Activated naive CD4-positive, alpha-beta T cell treated with Interleukin-2 at 50 U/mL for 16 hours (primary cell): ENCODE measurements around the gene PTPRN2.

Source experiments
- DNase-seq: peaks from one replicate; pipeline ENCODE4 v3.0.0-alpha.2; 2020

PTPRN2 gene

DNA sequence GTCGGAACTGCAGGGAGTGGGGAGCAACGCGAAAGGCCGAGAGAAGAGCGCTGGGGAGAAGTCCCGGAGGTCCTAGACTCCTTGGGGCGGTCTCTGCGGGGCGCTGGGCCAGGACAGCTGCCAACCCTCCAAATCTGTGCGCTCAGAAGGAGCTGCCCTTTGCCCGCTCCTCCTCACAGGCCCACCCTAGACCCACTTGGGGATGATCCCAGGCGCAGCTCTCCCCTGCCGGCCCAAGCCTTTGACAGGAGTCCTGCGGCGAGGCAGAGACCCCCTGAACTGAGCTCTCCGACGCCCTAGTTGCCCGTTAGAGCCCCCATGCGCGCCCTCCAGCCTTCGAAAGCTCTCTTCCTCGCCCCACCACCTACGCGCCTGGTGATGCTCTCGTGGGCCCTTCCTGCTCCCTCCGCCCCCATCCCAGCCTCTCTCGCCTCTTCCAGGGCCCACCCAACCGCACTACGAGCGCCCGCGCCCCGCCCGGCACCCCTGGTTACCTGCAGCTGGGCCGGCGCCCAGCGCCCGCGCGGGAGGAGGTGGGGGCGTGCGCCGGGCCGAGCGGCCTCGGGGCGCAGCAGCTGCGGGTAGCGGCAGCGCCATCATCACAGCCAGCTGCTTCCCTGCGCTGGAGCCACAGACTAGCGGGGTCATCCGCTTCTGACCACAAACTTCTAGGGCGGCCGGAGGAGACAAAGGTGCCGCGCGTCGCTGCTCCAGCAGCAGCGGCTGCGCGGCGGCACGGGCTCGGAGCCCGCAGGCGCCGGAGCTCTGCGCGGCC lies 897.4 kb downstream of the PTPRN2 start:
- no peak for DNase-seq

DNA sequence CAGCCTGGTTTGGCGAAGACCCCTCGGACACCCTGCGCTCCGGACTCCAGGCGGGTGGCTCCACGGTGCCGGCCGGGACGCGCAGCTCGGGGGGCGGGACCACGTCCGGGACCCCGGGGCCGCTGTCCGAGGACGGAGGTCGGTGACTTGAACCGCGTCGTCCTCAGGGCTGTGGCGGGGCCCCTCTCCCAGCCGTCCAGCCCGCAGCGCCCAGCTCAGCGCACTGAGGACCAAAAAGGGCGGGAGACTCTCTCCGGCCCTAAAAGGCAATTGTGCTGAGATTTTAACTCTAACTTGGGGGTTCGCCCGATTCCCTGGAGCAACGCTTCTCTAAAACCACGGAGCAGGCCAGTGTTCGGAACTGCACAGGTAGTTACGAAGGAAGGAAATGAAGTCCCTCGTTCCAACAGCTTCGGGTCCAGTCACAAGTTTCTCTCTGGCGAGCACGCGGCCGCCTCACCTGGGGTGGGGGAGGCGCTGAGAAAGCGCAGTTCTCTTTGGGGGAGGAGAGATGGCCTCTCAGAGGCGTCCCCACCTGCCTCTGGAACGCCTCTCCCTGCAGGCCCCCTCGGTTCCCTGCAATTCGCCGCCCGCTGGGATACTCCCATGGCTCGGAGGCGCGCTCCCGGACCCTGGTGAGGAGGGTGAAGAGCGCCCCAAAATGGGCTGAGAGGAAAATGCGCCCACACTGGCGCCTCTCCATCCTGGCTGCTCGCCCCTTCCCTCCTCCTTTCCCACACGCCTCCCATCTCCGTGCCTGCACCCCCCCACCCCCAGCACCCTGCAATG lies 898.2 kb downstream of the PTPRN2 start:
- no peak for DNase-seq

DNA sequence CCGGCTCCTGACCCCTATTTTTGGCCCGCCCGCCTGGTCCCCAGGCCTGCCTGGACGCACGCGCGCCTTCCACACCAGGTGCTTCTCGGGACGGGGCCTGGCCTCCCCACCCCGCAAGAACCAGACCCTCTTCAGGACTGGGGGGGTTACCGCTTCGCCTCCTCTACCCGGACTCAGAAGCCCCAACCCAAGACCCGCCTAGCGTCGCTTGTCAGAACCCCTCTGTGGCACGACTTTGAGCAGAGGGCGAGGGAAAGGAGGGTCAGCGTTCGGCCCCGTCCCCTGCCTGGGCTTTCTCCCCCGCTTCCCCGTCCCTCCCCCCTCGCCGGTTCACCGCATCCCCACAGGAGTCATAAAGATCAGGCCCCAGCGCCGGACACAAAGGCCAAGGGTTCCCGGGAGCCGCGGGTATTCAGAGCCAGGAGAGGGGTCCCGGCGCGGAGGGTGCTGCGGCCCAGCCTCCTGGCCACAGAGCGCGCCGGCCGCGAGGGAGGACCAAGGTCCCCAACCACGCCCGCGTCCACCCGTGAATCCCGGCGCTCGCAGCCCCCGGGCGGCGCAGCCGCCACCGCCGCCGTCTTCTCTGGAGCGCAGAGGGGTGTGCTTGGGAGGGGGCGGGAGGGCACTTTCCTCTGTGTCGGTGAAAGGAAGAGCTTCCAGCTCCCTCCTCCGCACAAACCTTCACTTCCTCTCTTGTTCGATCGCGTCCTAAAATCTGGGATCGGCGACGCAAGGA lies 898.9 kb downstream of the PTPRN2 start:
- DNase-seq: no peak

DNA sequence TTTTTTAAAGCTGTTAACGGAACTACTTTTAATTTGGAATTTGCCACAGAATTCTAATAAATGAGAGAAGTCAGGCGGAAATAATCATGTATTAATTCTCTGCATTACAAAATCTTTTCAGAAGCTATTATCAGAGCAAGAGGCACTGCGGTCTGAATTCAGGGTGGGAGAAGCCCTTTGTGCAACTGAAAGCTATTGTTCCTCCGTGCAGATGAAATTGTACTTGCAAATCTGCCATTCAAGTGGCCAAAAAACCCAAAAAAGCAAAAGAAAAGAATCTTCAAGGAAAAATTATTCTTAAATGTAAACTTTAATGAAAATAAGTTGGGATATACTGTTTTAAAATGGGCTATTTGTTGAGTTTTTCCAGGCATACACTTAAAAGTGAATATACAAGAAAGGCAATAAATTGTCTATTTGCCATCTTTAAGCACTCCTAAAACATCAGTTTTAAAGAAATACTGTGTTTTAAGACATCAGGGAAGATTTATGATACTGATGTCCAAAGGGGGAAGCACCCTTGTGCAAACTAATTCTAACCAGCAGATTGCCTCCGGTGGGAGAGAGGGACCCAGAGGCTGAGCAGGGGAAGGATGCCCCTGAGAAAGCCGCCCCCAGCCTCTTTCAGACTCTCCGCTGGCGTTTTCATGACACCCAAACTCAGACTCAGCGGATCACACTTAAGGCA lies 899.6 kb downstream of the PTPRN2 start:
- DNase-seq: no peak

DNA sequence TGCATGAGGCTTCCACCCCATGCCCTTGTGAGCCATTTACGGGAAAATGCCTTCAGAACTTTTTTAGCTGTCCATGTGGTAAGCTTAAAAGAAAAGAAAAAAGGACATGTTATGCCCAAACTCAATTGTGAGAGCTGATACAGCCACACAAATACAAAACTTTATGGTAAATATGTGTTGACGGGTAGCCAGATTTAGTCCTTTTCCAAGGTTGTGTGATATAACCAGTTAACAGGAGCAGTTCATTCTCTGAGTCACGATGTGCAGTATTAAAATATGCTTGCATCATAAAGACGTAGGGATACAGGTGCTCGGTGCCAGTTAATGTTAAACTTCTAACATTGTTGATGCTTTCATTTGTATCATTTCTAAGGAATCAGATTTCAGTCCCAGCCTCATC lies 900.5 kb downstream of the PTPRN2 start:
- DNase-seq: no peak

DNA sequence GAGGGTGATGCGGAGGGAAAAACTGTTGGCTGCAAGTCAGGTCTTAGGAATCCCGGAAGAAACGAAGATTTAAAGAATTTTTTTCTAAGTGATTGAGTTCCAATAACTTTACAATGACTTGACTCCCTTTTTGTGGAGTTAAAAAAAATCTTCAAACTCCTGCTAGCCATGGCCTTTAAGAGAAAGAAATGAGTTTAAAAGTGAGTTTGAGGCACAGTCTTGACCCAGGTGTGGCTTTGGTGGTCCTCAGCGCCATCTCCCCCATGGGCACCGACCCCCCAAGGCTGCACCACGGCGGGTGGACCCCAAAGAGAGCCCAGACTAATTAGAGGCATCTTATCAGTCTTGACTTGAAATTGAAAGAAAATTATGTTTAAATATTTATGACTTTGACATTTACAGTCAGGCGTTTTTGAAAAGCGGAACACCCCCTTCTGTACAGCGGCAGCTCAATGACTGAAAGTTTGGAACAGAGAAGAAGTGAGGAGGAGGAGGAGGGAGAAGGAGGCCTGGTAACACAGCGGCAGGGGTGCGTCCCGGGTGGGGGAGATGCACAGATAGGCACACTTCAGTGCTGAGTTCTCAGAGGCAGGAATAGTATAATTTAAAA lies 901.2 kb downstream of the PTPRN2 start:
- no peak for DNase-seq

DNA sequence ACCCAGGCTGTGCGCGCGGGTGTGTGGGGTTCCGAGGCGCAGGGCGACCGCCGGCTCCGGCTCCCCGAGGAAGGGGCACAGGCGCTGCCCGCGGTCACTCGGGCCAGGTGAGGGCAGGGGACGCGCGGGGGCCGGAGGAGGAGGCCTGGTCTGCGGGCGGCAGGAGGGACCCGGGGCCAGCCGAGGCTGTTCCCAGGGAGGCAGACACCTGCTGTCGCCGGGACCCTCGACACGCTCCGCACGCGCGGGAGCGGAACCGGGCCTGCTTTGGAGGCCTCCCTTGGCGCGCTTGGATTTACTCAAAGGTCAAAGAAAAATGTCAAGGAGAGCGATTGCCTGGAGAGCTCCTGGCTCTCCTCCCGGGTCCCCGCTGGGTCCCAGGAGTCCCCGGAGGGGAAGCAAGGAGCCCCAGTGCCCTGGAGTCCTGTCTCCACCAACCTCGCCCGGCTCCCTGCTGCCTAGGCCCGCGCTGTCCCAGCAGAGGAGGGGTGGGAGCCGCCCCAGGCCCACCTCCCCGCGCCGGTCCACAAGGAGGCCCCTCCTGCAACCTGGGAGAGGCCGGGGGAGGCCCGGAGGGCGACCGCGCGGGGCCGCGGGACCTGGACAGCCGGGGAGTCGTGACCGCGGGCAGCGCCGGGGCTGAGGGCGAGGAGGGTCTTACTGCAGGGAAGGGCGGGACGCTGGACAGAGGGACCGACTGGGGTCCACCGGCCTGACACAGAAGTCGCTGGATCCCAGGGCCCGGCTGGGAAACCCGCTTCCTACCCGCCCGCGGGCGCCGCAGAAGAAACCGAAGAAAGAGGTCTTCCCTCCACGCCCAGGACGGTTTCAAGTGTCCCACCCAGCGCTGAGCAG lies 902.0 kb downstream of the PTPRN2 start:
- no peak for DNase-seq

DNA sequence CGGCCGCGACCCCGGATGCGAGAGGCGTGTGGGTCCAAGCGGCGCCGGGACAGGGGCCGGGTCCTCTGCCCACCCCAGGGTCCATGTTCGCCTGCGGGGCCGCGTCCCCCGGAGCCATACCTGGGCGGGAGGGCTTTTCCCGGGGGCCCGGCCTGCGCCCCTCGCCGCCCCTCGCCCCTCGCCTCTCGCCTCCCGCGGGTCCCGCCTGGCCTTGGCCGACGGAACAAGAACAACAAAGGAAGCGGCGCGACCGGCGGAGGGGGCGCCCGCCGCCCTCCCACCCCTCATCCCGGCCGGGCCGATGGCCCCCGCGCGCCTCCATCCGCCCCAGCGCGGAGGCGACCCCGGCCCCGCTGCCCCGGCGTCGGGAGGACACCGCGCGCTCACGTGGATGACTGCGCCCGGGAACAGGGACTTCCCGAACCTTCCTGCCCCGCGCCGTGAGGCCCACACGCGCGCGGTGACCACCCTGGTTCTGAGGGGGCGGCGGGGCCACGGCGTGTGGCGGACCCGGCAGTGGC lies 902.7 kb downstream of the PTPRN2 start:
- DNase-seq: no peak

DNA sequence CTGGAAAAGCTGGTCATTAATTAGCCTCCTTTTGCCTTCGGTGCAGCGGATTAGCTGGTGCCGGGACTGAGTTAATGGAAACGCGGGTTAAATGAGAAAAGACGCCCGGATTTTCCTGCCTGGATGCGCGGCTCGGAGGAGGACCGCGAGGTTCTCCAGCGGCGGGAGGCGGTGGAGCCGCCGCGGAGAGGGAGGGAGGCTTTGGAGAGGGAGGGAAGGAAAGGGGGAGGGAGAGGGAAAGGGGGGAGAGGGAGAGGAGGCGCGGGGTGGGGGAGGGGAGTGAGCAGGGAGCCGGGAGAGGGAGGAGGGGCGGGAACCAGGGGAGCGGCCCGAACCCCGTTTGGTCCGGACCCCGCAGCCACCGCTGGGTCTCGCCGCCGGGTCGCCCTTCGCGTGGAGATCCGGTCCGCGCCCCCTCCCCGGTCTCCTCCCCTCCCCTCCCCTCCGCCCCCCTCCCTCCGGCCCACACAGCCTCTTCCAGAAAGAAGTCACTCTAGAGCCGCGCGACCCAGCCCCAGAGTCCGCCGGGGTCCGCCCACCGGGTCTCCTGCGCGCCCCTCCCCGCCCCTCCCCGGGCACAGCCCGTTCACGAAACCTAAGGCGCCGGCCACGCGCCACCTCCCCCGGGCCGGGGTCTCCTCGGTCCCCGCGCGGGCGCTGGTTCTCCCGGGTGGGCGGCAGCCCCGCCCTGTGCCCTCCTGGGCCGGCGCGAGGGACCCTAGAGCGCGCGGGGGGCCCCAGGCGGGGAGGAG lies 903.3 kb downstream of the PTPRN2 start:
- no peak for DNase-seq

DNA sequence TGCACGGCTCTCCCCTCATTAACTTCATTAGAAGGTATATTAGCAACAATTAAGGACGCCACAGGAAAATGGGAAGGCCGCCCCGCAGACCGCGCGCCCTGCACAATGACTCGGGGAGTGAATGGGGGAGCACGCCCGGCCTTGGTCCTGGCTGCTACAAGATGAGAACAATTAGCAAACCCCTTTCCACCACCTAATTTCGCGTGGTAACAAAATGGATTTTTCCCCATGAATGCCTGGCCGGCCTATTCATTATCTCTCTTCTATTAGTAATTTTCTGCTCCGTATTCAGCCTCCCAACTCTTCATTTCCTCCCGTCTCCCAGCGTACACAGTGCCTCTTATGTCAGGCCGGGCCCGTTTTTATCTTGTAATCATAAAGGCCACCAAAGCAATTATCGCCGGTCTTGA lies 903.9 kb downstream of the PTPRN2 start:
- no peak for DNase-seq

DNA sequence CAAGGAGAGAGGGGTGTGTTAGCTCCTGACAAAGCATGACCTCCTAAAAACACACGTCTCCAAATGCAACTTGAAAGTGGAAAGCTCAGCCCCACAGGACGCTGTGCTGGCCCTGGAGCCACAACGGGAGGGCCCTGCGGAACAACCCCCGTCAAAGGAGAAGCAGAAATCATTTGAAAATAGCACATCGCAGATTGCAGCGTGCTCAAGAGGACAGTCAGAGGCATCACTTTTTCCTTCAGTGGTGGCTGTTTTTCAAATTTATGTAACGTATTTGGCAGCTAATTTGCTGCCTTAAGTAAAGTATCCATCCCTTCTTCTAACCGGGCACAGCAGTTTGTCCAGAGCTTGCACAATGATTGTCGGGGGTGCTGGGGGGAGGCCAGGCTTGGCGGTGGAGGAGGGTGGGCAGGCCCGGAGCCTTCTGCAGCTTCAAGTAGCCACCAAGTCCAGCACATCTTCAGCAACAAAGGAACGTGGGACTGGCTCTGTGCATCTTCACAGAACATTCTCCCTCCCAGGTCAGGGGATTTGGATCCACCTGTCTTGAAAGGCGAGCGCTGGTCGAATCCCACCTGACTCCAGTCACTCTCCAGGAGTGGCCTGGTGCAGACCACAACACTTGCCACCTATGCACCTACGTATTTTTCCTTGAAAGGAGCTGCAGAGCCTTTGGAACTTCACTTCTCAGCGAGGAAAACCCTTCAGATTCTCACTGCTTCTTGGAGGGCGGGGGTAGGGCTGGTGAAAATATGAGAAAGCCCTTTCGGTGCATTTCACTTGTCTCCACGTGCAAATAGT lies 904.5 kb downstream of the PTPRN2 start:
- DNase-seq: no peak

DNA sequence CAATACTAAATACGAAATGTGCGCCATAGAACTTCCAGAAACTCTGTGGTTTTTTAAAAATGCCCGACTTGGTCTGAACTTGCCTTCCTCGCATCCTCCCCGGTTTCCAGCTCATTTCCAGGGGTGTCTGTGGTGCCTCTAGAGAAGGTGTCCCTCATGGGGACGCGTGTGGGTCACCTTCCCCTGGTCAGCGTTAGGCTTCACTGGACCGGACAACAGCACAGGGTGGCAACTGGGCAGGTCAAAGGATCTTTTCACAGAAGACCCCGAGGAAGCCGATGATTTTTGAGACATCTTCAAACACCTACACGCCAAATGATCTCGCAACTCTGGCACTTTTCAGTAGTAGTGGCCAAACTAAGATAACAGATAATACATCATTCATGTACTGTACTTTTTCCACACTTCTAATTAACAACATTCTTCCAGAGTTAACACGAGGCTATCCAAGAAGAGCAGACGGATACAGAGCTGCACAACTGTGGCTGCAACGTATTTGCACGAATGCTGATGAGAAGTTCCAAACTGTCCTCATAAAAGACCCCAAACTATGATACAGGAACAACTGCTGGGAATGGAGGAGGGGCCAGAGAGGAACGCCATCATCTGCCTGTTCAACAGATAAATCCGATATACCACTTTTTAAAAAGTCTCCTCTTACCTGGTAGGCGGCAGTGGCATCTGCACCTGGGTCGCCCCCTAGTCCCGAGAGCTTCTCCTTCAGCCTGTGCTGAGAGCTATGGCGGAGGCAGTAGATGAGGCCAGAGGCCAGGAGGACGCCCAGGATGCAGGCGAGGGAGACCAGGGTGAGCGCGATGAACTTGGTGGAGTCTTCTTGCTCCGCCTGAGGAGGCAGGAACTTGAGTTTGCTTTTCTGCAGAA lies 905.3 kb downstream of the PTPRN2 start:
- DNase-seq: no peak

DNA sequence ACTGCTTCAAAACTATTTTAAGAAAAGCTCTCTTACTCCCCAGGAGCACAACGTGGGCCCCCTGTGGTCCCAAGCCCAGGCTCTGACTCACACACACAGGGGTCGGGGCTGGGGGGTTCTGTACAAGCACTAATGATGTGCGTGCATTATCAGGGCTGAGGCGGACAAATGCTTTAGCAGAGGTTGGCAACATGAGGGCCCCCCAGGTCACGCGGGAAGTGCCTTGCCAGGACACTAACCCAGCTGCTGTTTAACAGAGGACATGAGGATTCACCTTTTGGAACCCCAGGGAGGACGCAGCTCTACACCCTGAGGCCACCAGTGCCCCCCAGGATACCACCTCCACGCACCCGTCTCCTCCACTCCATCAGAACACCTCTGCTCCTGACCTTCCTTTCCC lies 908.0 kb downstream of the PTPRN2 start:
- DNase-seq: no peak

DNA sequence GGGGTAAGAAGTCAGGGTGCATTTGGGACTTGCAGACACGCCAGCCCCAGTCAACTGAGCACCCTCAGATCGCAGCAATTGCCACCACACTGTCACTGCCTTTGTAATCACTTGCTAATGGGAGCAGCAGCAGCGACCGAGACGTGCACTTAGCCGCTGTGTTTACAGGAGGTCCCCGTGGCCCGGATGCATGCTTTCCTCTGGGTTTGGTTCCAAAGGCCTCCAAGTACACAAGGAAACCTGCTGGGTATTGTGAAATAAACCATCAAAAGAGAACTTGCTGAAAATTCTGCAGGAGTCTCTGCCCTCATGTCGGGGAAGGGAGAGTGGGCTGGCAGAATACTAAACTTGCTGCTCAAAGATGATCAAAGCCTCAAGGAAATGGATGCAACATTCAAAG lies 909.1 kb downstream of the PTPRN2 start:
- no peak for DNase-seq

DNA sequence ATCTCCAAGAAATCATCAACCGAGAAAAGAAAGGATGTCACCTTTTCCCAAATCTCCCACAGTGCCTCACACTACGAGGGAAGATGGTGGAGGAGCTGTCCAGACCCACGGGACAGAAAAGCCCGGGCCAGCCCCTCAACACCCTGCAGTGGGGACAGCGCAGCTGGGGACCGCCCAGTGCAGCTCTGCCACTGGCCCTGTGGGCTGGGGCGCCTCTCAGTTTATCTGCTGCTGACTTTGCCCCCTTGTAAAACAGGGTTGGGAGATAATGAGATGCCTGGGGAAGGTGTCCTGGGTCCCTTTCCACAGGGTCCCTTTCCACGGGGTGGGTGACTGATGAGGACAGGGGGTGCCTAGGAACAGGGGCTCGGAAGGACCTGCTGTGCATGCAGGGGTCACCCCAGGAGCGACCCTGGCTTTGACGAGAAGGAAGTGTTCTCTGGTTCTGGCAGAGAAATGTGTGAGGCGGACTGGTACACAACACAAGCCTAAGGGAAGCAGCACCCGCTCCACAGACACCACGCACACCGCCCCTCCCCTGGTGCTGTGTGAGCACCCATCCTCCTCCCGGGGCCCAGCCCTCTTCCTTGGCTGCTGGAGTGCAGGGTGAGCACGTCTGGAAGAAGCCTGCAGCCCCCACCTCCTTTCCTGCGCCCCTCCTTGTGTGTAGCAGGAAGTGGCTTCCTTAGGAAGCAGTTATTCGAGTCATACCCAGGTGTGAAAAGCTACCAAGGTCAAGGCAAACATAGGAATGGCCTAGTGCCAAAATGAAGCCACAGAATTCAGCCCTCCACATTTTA lies 911.0 kb downstream of the PTPRN2 start:
- DNase-seq: no peak

DNA sequence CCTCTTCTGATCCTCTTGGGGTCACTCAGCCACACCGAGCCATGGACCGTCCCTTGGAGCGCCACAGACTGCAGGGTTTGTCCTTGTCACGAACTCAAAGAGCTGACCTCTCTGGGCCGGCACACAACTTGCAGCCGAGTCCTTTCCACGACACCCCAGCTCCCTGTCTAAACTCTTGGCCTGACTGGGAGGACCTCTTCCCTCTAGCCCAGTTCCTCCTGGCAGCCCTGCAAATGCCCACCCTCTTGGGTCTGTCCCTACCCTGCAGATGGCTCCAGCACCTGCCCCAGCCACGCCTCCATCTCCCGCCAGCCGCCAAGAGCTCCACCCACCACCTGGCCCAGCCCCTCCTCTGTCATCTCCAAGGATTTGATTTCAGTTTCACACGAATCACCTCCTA lies 911.6 kb downstream of the PTPRN2 start:
- DNase-seq: no peak

DNA sequence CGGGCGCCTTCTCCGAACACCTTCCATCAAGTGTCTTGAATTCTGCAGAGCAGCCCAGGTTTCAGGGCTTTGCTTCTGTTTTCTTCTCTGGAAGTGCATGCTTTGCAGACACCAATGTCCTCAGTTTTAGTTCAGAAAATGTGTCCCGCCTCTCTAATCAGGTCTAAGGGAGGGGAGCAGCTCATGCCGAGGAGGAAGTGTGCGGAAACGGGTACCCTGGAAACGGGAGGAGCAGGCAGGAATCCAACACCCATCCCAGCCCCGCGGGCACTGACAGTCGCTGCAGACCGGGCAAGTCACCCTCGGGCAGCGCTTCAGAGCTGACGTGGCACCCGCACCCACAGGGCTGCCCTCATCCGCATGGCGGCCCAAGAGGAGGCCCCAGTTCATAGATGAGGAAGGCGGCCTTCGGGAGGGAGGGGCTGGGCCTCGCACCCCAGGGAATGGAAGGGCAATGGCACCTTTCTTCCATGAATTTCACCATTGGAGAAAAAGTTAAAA lies 912.1 kb downstream of the PTPRN2 start:
- DNase-seq: no peak
